Esophagus muscularis mucosa (tissue), 4 donors: ENCODE data around the gene HS3ST4. TPM values are rescaled to one million over a fixed set of nuclear protein-coding genes. Genes with fewer than 3 reads are reported as not detected.

Experiments used
- DNase-seq: peaks from one replicate; pipeline ENCODE4 v3.0.0-alpha.2; 2017; ENCODE audit errors: extremely low spot score
- H3K27ac ChIP-seq, 4 donors: fragments of 200-600 bp; sonication (generic); replicated peaks in 1 of 4; 1 replicate in 3 of 4; 2 replicates in 1 of 4; pipeline ENCODE4 v1.5.1; 2016 to 2019; ENCODE audit warnings: mild to moderate bottlenecking in 1 of 4
- H3K27me3 ChIP-seq, 4 donors: fragments of 200-600 bp; sonication (generic); one replicate each; pipeline versions ENCODE4 v1.5.1 to v1.6.0; 2016 to 2019
- H3K36me3 ChIP-seq, 4 donors: fragments of 200-600 bp; sonication (generic); one replicate each; pipeline ENCODE4 v1.5.1; 2016 to 2019
- H3K4me1 ChIP-seq, 4 donors: fragments of 200-600 bp; sonication (generic); one replicate each; pipeline ENCODE4 v1.5.1; 2016 to 2019
- H3K4me3 ChIP-seq, 4 donors: fragments of 200-600 bp; sonication (generic); 1 replicate in 2 of 4; 2 replicates in 2 of 4; pipeline ENCODE4 v1.5.1; 2016 to 2019; ENCODE audit warnings: mild to moderate bottlenecking in 4 of 4, moderate library complexity in 1 of 4
- H3K9me3 ChIP-seq, 4 donors: fragments of 200-600 bp; sonication (generic); 1 replicate in 3 of 4; 2 replicates in 1 of 4; pipeline ENCODE4 v1.5.1; 2016 to 2019
- CTCF ChIP-seq, 3 experiments: fragments of 200-600 bp in 2 of 3; fragments of 450-650 bp in 1 of 3; sonication (generic) in 2 of 3; IDR thresholded peaks; one replicate each; pipeline ENCODE4 v1.5.1; 2017 to 2019; ENCODE audit warnings: antibody characterized with exemption in 3 of 3, mild to moderate bottlenecking in 2 of 3, moderate library complexity in 1 of 3
- EP300 ChIP-seq: sonication (generic); formaldehyde crosslinking; IDR thresholded peaks from one replicate; pipeline ENCODE4 v1.6.1; 2017; ENCODE audit warnings: antibody characterized with exemption
- POLR2A ChIP-seq: fragments of 450-650 bp; IDR thresholded peaks from one replicate; pipeline ENCODE4 v1.6.1; 2017; ENCODE audit warnings: antibody characterized with exemption, moderate library complexity, mild to moderate bottlenecking, low read depth
- POLR2AphosphoS5 ChIP-seq, 2 donors: sonication (generic); formaldehyde crosslinking; IDR thresholded peaks; one replicate each; pipeline ENCODE4 v1.6.1; 2017; ENCODE audit warnings: antibody characterized with exemption in 2 of 2
- WGBS: methylation state at CpG from one replicate; pipeline ENCODE4 v1.1.5; 2018; 5-methylcytosine and 5-hydroxymethylcytosine counted together
- intact Hi-C: fragments of 100-400 bp; cut with DNase I; formaldehyde crosslinking; loops from one replicate; pipeline ENCODE4 v1.15.1; 2023
- total RNA-seq, 4 donors: library from RNA; depleted of rRNA; stranded (reverse); fragments of >200 nt; gene quantifications; one replicate each; pipeline versions ENCODE4 v1.1.0 to v1.2.1, GENCODE V29; 2016

HS3ST4 gene
- total RNA-seq, 4 donors from 2014 or later: not detected

DNA sequence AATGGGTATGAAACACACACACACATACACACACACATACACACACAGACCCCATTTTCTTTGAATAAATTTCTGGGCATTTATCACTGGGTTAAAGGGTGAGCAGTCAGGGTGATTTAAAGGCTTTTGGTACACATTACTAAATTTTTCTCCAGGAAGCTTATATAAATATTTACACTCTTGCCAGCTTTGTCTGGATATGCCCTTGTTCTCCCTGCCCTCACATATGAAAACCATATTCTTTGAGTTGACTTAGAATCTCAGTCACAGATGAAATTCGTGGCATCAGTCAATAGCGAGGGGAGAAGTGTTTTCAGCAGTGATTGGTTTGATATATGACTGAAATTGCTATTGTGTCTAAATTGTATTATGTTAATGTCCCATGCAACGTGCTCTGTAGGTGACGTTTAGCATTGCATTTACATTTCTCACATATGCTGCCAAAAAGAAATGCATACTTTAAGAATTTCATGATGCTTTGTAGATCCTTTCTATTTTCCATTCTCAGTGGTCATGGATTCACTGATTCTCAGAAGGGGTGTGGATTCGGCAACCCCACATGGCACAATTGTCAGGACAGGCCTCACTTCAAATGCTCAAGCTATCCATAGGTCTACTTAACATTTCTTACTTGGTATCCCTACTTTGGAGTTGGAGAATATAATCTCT lies 34.8 kb downstream of the HS3ST4 start:
- 59% methylated on average over 5 of the region's 5 CpGs for WGBS
- intact Hi-C loops: no loop called here
- Histone ChIP-seq H3K4me1 (no peaks in the 10 kb centered on the region), H3K27me3 (no peaks in the 10 kb centered on the region), H3K36me3 (no peaks in the 10 kb centered on the region), H3K4me3 (no peak overlapping the region), H3K27ac (no peak overlapping the region), H3K9me3 (no peaks in the 10 kb centered on the region)
- no peak for DNase-seq
- TF ChIP-seq POLR2AphosphoS5 (IDR thresholded peaks at IDR 0.05): no peak
- TF ChIP-seq CTCF (IDR thresholded peaks at IDR 0.05): no peak
- no peak for TF ChIP-seq EP300
- TF ChIP-seq POLR2A: no peak

- no peak for DNase-seq
- no peak overlapping the region for H3K27ac ChIP-seq
- H3K4me1 ChIP-seq: no peaks in the 10 kb centered on the region
- TF ChIP-seq EP300 (no peak), CTCF (IDR thresholded peaks at IDR 0.05) (no peak), POLR2AphosphoS5 (IDR thresholded peaks at IDR 0.05) (no peak), POLR2A (no peak)
- H3K27me3 ChIP-seq: no peaks in the 10 kb centered on the region
- H3K4me3 ChIP-seq: no peak overlapping the region
- H3K36me3 ChIP-seq: no peaks in the 10 kb centered on the region
- H3K9me3 ChIP-seq: no peaks in the 10 kb centered on the region
- intact Hi-C loops: no loop called here
- WGBS: 82% methylated on average over 15 of the region's 15 CpGs
Measured at GRCh38 chr16:25729188-25729915, 37.6 kb downstream of the HS3ST4 start.

- Histone ChIP-seq H3K4me1 (no peaks in the 10 kb centered on the region), H3K4me3 (no peak overlapping the region), H3K27ac (no peak overlapping the region), H3K36me3 (no peaks in the 10 kb centered on the region), H3K27me3 (no peaks in the 10 kb centered on the region), H3K9me3 (no peaks in the 10 kb centered on the region)
- no peak for DNase-seq
- no peak for TF ChIP-seq POLR2A
- TF ChIP-seq EP300: no peak
- no peak for TF ChIP-seq POLR2AphosphoS5 (IDR thresholded peaks at IDR 0.05)
- TF ChIP-seq CTCF (IDR thresholded peaks at IDR 0.05): no peak
- WGBS: 72% methylated on average over 3 of the region's 3 CpGs
- intact Hi-C loops: no loop called here
Measured at GRCh38 chr16:25730396-25730795, 38.6 kb downstream of the HS3ST4 start.

DNA sequence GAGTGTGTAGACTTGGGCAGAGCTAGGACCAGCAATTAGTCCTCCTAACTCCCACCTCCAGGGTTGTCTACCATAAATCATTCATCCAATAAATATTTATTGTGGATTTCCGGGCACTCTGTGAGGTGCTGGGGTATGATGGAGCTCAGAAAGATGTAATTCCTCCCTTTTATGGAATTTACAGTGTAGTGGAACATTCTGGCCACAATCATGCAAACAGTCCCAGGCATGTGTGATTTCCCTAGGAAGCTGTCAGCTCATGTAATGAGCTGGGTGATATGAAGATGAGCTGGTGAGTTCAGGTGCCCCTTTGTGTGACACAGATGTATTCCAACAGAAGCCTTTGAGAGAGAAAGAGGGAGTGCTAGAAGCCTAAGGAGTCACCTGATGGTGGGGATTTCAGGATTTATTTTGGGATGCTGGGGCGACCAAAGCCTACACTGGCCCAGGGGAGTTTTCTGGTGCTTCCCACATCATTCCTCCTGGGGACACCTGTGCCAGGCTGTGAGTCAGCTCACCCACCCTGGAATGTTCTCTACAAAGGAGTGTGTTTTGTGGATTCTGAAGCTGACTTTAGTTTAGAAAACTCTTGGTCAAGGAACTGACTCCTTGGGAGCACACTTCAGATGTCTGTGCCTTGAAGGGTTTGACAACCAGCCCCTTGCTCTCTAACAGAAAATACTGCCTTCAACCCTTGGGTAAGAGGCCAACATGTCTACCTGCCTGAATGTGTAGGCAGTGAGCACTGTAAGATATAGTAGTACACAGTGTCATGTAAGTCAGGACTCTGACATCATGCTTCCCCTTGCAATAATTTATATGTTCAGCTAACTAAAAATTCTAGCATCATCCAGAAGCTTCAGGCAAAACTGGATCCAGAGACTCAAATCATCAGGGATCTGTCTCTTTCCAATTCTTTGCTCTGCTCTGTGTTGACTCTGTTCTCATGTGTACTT lies 42.9 kb downstream of the HS3ST4 start:
- Histone ChIP-seq H3K4me1 (no peaks in the 10 kb centered on the region), H3K27me3 (peaks cover 0 to 5% (median 0%) of the 10 kb centered on the region in 4 donors), H3K9me3 (no peaks in the 10 kb centered on the region), H3K4me3 (no peak overlapping the region), H3K27ac (no peak overlapping the region), H3K36me3 (no peaks in the 10 kb centered on the region)
- intact Hi-C loops: no loop called here
- 53% methylated on average over 2 of the region's 2 CpGs for whole genome bisulfite sequencing
- no peak for DNase-seq
- TF ChIP-seq EP300 (no peak), POLR2A (no peak), POLR2AphosphoS5 (IDR thresholded peaks at IDR 0.05) (no peak), CTCF (IDR thresholded peaks at IDR 0.05) (no peak)
